ENCODE results near the gene RAD51B. TPM values are rescaled to one million over a fixed set of nuclear protein-coding genes. Genes with fewer than 3 reads are reported as not detected.

RAD51B gene
- total RNA-seq, 4 donors from 2014 or later, result 12.6 to 26.4 (median 16.7) TPM

DNA sequence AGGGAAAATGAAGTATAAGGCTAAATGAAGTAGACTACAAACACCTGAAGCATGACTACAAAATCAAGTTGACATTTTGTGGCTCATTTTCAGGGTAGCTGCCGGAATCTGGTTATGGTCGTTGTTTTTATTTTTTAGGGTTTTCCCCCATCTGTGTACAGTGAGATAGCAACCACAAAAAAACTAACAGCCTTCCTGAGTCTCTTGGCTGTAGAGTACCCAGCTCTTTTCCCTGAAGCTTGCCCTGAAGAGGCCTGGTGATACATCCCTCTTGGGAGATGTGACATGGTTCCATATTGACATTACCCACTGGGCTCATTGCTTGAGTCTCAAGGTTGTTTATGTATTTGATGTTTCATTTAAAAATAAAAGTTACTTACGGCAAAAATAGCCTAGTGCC, 549.3 kb downstream of the RAD51B start:
- WGBS, 2 donors, result 88 to 90% methylated on average over 3 of the region's 3 CpGs
- Histone ChIP-seq H3K36me3 (no peaks in the 10 kb centered on the region), H3K9me3 (no peaks in the 10 kb centered on the region), H3K4me3 (no peak overlapping the region), H3K27ac (peak overlapping the region in 2 of 4 donors; percentile 91 to 98), H3K4me1 (peaks cover 0 to 64% (median 28%) of the 10 kb centered on the region in 4 donors), H3K27me3 (no peaks in the 10 kb centered on the region)
- no peak for DNase-seq (ENCODE audit: low spot score in 2 of 2)
- TF ChIP-seq POLR2A (IDR thresholded peaks at IDR 0.05) (no peak), EP300 (IDR thresholded peaks at IDR 0.05) (no peak)
- TF ChIP-seq, protein P1, sequence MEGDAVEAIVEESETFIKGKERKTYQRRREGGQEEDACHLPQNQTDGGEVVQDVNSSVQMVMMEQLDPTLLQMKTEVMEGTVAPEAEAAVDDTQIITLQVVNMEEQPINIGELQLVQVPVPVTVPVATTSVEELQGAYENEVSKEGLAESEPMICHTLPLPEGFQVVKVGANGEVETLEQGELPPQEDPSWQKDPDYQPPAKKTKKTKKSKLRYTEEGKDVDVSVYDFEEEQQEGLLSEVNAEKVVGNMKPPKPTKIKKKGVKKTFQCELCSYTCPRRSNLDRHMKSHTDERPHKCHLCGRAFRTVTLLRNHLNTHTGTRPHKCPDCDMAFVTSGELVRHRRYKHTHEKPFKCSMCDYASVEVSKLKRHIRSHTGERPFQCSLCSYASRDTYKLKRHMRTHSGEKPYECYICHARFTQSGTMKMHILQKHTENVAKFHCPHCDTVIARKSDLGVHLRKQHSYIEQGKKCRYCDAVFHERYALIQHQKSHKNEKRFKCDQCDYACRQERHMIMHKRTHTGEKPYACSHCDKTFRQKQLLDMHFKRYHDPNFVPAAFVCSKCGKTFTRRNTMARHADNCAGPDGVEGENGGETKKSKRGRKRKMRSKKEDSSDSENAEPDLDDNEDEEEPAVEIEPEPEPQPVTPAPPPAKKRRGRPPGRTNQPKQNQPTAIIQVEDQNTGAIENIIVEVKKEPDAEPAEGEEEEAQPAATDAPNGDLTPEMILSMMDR (IDR thresholded peaks at IDR 0.05), result no peak

DNA sequence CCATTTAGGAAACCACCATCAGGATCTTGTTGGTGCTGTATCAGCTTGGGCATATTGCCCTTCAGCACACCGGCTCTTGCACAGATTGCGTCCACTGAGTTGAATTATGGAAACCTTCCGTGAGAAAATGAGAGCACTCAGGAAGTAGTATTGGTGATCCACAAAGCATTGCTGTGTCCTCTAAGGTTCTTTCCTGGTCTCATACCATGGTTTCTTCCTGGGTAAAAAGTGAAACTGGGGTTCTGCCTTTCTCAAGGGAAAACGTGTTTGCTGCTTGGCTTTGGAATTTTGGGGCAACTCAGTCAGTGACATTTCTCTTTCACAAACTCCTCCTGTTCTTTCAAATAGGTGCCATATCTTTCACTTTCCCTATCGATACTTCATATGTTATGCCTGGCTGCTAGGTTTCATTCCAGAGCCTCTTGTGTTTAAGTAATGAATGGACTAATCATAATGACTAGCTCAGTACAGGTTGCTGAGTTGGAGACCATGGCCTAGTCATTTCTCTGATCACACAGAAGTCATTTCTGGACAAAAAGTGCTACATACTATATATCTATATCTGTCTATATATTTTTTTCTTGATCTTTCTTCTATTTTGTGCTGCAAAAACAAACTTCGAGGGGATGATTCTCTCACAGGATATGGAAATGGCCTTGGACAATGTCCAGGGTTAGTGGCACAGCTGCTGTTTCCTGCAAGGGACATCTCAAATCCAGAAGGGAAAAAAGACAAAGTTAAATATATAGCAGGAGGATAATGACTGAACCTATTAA, 549.9 kb downstream of the RAD51B start:
- DNase-seq (ENCODE audit: low spot score in 2 of 2), result no peak
- TF ChIP-seq POLR2A (IDR thresholded peaks at IDR 0.05) (no peak), EP300 (IDR thresholded peaks at IDR 0.05) (no peak)
- TF ChIP-seq, protein P1 (IDR thresholded peaks at IDR 0.05), result no peak
- no peaks in the 10 kb centered on the region for H3K36me3 ChIP-seq
- peak overlapping the region in 1 of 4 donors; percentile 98 for H3K27ac ChIP-seq
- no peak overlapping the region for H3K4me3 ChIP-seq
- H3K4me1 ChIP-seq, result peaks cover 0 to 63% (median 26%) of the 10 kb centered on the region in 4 donors
- no peaks in the 10 kb centered on the region for H3K9me3 ChIP-seq
- WGBS, 2 donors, result 66 to 67% methylated on average over 6 of the region's 6 CpGs
- H3K27me3 ChIP-seq, result no peaks in the 10 kb centered on the region

DNA sequence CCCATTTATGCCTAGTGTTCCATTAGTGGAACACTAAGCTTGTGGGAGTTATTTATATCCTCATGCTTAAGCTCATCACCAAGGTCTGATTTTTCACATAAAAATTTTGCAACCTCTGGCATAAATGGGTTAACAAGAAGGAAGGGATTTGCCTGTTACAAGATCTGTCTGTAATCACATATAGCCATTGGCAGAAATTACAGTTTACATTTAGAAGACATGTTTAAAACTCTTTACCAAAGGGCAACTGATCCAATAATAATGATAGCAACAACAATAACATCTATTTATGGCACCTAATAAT, 550.4 kb downstream of the RAD51B start:
- no peak for DNase-seq (ENCODE audit: low spot score in 2 of 2)
- Histone ChIP-seq H3K9me3 (no peaks in the 10 kb centered on the region), H3K4me1 (peaks cover 0 to 63% (median 22%) of the 10 kb centered on the region in 4 donors), H3K27me3 (no peaks in the 10 kb centered on the region), H3K36me3 (no peaks in the 10 kb centered on the region), H3K27ac (no peak overlapping the region), H3K4me3 (no peak overlapping the region)
- TF ChIP-seq, protein P1 (IDR thresholded peaks at IDR 0.05), result no peak
- TF ChIP-seq POLR2A (IDR thresholded peaks at IDR 0.05) (no peak), EP300 (IDR thresholded peaks at IDR 0.05) (no peak)

DNA sequence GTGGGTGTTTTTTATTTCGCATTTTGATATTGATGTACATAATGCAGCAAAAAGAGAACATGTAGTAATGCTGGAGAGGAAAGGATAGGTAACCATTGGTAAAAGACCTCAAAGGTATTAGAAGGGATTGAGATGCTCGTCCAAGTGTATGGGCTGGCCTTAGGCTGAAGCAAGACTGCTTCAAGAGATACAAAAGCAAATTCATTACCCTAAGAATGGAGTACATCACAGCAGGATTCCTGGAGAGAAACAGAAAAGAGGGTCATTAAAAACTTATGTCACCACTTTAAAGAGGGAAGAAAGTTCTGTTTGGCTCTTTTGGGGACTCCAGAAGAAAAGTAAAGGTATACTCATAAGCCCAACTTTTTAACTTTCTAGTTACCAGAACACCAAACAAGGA, 552.8 kb downstream of the RAD51B start:
- no peak overlapping the region for H3K27ac ChIP-seq
- no peaks in the 10 kb centered on the region for H3K36me3 ChIP-seq
- no peaks in the 10 kb centered on the region for H3K9me3 ChIP-seq

DNA sequence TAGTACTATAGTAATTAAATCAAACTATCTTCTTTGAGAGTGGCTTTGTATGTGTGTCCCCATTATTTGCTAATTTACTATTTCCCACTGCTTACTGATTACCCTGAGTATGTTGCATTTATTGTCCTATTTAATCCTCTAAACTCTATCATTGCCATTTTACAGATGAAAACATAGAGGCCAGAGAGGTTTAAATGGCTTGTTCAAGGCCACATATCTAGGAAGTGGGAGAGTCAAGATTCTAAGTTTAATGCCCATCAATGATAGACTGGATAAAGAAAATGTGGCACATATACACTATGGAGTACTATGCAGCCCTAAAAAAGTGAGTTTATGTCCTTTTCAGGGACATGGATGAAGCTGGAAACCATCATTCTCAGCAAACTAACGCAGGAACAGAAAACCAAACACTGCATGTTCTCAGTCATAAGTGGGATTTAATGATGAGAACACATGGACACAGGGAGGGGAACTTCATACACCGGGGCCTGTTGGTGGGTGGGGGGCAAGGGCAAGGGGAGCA, 553.6 kb downstream of the RAD51B start:
- Histone ChIP-seq H3K4me1 (peaks cover 0 to 65% (median 22%) of the 10 kb centered on the region in 4 donors), H3K9me3 (no peaks in the 10 kb centered on the region), H3K27ac (no peak overlapping the region), H3K36me3 (no peaks in the 10 kb centered on the region), H3K27me3 (no peaks in the 10 kb centered on the region), H3K4me3 (no peak overlapping the region)
- no peak for TF ChIP-seq EP300 (IDR thresholded peaks at IDR 0.05)
- TF ChIP-seq POLR2A (IDR thresholded peaks at IDR 0.05), result no peak
- TF ChIP-seq, protein P1 (IDR thresholded peaks at IDR 0.05), result no peak
- DNase-seq (ENCODE audit: low spot score in 2 of 2), result no peak
- WGBS, 2 donors, result 90 to 95% methylated on average over 2 of the region's 2 CpGs

More for the DNA sequence above, 552.8 kb downstream of the RAD51B start:
- Histone ChIP-seq H3K4me1 (peaks cover 0 to 65% (median 25%) of the 10 kb centered on the region in 4 donors), H3K27me3 (no peaks in the 10 kb centered on the region), H3K4me3 (no peak overlapping the region)
- WGBS, 2 donors, result 96 to 98% methylated on average over 2 of the region's 2 CpGs
- TF ChIP-seq POLR2A (IDR thresholded peaks at IDR 0.05), result no peak
- TF ChIP-seq, protein P1 (IDR thresholded peaks at IDR 0.05), result no peak
- no peak for TF ChIP-seq EP300 (IDR thresholded peaks at IDR 0.05)
- no peak for DNase-seq (ENCODE audit: low spot score in 2 of 2)

All from tibial nerve (tissue), 4 donors.